Esophagus (tissue), 2 donors: ENCODE data around the gene ZNF557. TPM values are rescaled to one million over a fixed set of nuclear protein-coding genes. Genes with fewer than 3 reads are reported as not detected.

Experiments used
- H3K27ac ChIP-seq, 2 donors: one replicate each; pipeline ENCODE4 v1.5.1; 2013; ENCODE audit warnings: low read depth in 2 of 2, mild to moderate bottlenecking in 2 of 2, inconsistent platforms in 1 of 2, low read length in 1 of 2, moderate library complexity in 1 of 2
- H3K27me3 ChIP-seq, 2 donors: one replicate each; pipeline ENCODE4 v1.6.1; 2013; ENCODE audit warnings: low read length in 2 of 2, control low read depth in 1 of 2, mild to moderate bottlenecking in 1 of 2; ENCODE audit not compliant: insufficient read depth in 2 of 2, control insufficient read depth in 1 of 2
- H3K36me3 ChIP-seq, 2 donors: one replicate each; pipeline ENCODE4 v1.6.1; 2013; ENCODE audit warnings: low read length in 1 of 2; ENCODE audit not compliant: control insufficient read depth in 2 of 2, insufficient read depth in 2 of 2
- H3K4me1 ChIP-seq, 2 donors: one replicate each; pipeline ENCODE4 v1.6.1; 2013; ENCODE audit warnings: low read length in 1 of 2; ENCODE audit not compliant: control insufficient read depth in 2 of 2, insufficient read depth in 2 of 2
- H3K4me3 ChIP-seq, 2 donors: one replicate each; pipeline ENCODE4 v1.5.1; 2013; ENCODE audit warnings: low read length in 2 of 2, mild to moderate bottlenecking in 2 of 2, low read depth in 1 of 2, moderate library complexity in 1 of 2
- H3K9me3 ChIP-seq, 2 donors: one replicate each; pipeline ENCODE4 v1.6.1; 2013; ENCODE audit warnings: mild to moderate bottlenecking in 2 of 2, low read depth in 1 of 2, low read length in 1 of 2, moderate library complexity in 1 of 2; ENCODE audit not compliant: control insufficient read depth in 2 of 2, insufficient read depth in 1 of 2
- WGBS, 2 donors: extraction: QIAGEN DNeasy Blood & Tissue Kit; methylation state at CpG; one replicate each; pipeline ENCODE4 v1.1.7; 2013; 5-methylcytosine and 5-hydroxymethylcytosine counted together
- polyA plus RNA-seq, 2 donors: library from polyadenylated mRNA; stranded (reverse); fragments of 200-250 nt; gene quantifications; one replicate each; pipeline ENCODE4 v1.2.3, GENCODE V29; 2013
- donor health status: healthy with polysubstance abuse.
- donor health status: Bipolar disorder and iron deficiency.

The ZNF557 gene
- polyA plus RNA-seq, 2 donors, result 1.7 to 2.4 TPM

DNA sequence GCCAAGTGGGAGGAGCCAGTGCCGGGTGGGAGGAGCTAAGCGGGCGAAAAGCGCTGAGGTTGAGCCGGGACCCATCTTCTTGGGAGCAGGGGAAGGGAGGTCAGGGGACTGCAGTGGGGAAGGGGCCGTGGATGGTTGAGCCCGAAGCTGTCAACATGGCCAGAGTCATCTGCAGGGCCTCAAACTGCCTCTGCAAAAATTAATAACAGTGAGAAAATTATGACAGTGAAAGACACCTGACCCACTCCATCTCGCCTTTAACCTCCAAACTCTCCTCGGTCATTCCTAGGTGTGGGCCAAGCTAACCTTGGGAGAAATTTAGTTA is 30.1 kb downstream of the ZNF557 start:
- WGBS, 2 donors, result 15% methylated on average over 9 of the region's 9 CpGs
- Histone ChIP-seq H3K4me1 (no peaks in the 10 kb centered on the region), H3K36me3 (no peaks in the 10 kb centered on the region), H3K27ac (peak overlapping the region; percentile 93 to 98), H3K4me3 (peak overlapping the region; percentile 63 to 69), H3K27me3 (no peaks in the 10 kb centered on the region), H3K9me3 (peaks cover 0 to 3% of the 10 kb centered on the region in 2 donors)

DNA sequence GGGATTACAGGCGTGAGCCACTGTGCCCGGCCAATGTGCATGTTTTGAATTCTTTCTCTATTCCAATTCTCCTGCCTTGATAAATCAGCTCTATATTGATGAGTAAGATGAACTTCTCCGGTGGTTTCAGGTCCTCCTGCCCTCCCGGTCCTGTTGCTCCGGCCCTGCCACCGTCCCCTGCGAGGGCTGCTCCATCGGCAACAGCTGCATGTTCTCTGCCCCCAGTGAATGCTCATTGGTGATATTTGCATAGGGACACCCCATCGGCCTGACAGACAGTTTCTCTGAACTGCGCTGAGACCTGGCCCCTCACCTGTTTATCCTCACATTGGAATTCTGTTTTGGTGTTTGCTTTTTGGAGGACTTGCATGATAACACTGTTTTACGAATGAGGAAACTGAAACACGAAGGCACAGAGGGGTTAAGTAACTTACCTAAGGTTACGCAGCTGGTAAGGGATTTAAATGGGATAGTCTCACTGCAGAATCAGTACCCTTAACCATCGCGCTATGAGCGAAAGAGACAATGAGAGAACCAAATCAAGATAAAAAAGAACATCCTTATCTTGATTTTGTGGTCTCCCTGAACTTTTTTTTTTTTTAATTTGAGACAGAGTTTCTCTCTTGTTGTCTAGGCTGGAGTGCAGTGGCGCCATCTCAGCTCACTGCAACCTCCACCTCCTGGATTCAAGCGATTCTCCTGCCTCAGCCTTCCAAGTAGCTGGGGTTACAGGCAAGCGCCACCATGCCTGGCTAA is 32.2 kb downstream of the ZNF557 start:
- H3K27me3 ChIP-seq, result no peaks in the 10 kb centered on the region
- no peaks in the 10 kb centered on the region for H3K36me3 ChIP-seq
- peaks cover 0 to 3% of the 10 kb centered on the region in 2 donors for H3K9me3 ChIP-seq
- no peak overlapping the region for H3K4me3 ChIP-seq
- no peaks in the 10 kb centered on the region for H3K4me1 ChIP-seq
- 48 to 49% methylated on average over 19 of the region's 19 CpGs for WGBS, 2 donors
- no peak overlapping the region for H3K27ac ChIP-seq

DNA sequence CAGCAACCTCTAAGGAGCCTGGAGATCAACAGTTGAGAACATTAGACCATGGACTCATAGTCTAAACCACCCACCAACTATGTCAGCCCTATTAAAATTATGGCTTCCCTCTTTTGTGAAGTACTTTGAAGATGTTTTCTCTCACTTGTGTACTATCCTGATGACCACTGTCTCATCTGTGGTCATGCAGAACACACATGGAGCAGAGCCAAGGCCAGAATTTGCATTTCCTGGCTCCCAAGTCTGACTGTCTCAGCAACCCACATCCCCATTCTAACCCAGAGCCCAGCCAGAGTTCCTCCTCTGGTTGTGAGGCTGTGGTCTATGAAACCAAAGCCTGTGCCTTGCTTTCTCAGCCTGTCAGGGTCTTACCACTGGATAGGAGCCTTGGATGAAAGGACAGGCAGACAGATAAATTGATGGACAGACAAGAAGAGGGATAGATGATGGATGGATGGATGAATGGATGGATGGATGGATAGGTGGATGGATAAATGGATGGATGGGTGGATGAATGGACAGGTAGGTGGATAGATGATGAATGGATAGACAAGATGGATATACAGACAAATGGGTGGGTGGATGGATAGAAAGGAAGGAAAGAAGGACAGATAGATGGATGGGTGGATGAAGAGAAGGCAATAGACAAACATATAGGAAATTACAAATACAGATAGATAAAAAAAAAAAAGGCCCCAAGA is 35.4 kb downstream of the ZNF557 start:
- H3K9me3 ChIP-seq, result peaks cover 0 to 3% of the 10 kb centered on the region in 2 donors
- no peak overlapping the region for H3K4me3 ChIP-seq
- H3K4me1 ChIP-seq, result no peaks in the 10 kb centered on the region
- no peaks in the 10 kb centered on the region for H3K36me3 ChIP-seq
- H3K27ac ChIP-seq, result no peak overlapping the region
- H3K27me3 ChIP-seq, result no peaks in the 10 kb centered on the region

DNA sequence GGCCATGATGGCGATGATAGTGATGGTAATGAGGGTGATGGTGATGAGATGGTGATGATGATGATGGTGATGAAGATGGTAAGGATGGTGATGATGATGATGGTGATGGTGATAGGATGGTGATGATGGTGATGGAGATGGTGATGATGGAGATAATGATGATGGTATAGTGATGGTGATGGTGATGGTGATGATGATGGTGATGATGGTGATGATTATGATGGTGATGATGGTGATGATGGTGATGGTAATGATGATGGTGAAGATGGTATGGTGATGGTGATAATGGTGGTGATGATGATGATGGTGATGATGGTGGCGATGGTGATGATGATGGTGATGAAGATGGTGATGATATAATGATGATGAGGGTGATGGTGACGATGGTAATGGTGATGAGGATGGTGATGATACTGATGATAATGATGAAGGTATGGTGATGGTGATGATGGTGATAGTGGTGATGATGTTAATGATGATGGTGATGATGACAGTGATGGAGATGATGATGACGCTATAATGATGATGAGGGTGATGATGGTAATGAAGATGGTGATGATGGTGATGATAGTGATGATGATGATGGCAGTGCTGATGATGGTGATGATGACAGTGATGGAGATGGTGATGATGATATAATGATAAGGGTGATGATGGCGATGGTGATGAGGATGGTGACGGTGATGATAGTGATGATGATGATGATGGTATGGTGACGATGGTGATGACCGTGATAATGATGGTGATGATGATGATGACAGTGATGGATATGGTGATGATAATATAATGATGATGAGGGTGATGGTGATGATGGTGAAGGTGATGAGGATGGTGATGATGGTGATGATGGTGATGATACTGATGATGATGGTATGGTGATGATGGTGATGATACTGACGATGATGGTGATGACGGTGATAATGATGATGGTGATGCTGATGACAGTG is 37.5 kb downstream of the ZNF557 start:
- Histone ChIP-seq H3K27ac (no peak overlapping the region), H3K36me3 (no peaks in the 10 kb centered on the region), H3K4me3 (no peak overlapping the region), H3K9me3 (peaks cover 0 to 3% of the 10 kb centered on the region in 2 donors), H3K4me1 (no peaks in the 10 kb centered on the region), H3K27me3 (no peaks in the 10 kb centered on the region)
- WGBS, 2 donors, result 84 to 85% methylated on average over 10 of the region's 10 CpGs

DNA sequence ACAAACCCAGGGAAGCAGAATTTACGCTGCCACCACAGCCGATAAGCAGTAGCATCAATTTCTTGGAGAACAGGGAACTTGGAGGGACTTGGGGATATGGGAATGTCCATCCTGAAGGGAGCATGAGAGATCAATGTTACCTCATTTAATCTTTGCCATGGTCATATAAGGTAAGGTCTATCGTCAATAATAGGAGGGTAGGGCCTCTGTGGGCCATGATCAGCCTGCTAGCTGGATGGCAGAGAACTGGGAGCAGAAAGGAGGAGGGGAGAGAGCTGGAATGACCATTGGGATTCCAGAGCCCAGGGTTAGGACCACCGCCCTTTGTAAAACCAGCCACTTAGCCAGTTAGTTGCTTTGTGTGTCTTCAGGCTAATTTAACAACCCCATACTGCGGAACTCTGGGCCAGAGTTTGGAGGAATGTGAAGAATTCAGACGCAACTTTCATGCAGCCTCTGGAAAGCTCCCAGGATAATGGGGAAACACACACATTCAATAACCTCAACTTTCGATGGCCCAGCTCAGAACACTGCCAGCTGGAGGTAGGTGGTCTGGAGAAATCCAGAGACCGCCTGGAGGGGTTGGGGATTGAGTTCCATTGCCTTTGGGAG is 40.3 kb downstream of the ZNF557 start:
- no peaks in the 10 kb centered on the region for H3K36me3 ChIP-seq
- H3K27me3 ChIP-seq, result no peaks in the 10 kb centered on the region
- peaks cover 2 to 3% of the 10 kb centered on the region in 2 donors for H3K9me3 ChIP-seq
- no peak overlapping the region for H3K4me3 ChIP-seq
- no peaks in the 10 kb centered on the region for H3K4me1 ChIP-seq
- 59 to 60% methylated on average over 8 of the region's 8 CpGs for WGBS, 2 donors
- H3K27ac ChIP-seq, result no peak overlapping the region

DNA sequence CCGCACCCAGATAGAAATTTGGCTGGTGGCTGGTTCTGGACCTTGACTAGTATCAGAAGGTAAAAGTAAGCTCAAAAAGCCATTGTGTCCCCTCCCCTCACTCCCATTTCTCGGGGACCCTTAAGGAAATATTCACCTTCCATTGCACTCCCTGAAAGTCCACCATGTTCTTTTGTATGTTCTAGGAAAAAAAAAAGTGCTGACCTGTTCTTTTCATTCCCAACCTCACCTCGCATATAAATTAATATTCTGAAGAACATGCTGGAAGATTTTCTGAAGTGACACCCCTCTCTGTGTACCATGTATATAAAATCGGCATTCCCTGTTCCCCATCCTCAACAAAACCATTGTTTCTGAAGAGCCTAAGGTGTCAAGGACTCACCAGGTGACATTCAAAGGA is 43.2 kb downstream of the ZNF557 start:
- H3K9me3 ChIP-seq, result peaks cover 2 to 3% of the 10 kb centered on the region in 2 donors
- H3K36me3 ChIP-seq, result peaks cover 2 to 7% of the 10 kb centered on the region in 2 donors
- WGBS, 2 donors, result 81 to 86% methylated on average over 4 of the region's 4 CpGs
- H3K4me1 ChIP-seq, result no peaks in the 10 kb centered on the region
- no peaks in the 10 kb centered on the region for H3K27me3 ChIP-seq
- H3K4me3 ChIP-seq, result no peak overlapping the region
- no peak overlapping the region for H3K27ac ChIP-seq

DNA sequence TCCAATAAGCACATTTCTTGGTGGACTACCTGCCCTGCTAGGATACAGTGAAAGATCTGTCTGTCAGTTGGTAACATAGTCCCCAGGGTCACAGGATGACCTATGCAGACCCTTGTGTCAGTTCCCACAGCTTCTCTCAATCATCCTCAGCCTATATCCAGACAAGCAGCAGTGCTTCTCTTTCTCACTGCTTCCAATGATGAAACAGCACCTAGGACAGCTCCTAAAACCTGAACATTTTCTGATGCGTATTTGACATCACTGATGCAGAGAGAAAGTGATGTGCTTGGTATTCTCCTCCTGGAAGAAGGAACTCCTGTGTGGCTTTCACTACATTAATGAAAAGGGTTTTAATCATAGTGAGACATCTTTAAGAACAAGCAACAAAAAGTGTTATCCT is 43.7 kb downstream of the ZNF557 start:
- H3K27ac ChIP-seq, result no peak overlapping the region
- no peaks in the 10 kb centered on the region for H3K4me1 ChIP-seq
- H3K27me3 ChIP-seq, result no peaks in the 10 kb centered on the region
- WGBS, 2 donors, result 94 to 97% methylated on average over 1 of the region's 1 CpG
- peaks cover 2% of the 10 kb centered on the region in 2 donors for H3K9me3 ChIP-seq
- H3K36me3 ChIP-seq, result peaks cover 2 to 7% of the 10 kb centered on the region in 2 donors
- no peak overlapping the region for H3K4me3 ChIP-seq

DNA sequence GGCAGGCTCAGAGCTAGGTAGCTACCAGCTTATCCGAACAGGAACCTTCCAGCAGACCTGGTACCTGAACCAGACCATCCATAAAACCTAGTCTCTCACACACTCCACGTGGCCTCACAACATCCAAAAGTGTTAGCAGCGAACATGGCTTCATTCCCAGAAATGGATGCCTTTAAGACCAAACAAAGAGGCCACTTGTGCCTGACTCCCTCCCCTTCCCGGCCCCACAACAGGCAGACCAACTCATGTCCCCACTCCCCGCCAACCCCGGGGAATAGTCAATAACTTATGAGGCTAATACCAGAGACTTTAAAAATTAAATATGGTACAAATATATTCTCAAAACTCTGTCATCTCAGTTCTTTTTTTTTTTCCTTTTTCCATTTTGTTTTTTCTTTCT is 46.2 kb downstream of the ZNF557 start:
- Histone ChIP-seq H3K36me3 (peaks cover 7 to 10% of the 10 kb centered on the region in 2 donors), H3K9me3 (peaks cover 0 to 2% of the 10 kb centered on the region in 2 donors)
- 78 to 81% methylated on average over 6 of the region's 6 CpGs for WGBS, 2 donors

DNA sequence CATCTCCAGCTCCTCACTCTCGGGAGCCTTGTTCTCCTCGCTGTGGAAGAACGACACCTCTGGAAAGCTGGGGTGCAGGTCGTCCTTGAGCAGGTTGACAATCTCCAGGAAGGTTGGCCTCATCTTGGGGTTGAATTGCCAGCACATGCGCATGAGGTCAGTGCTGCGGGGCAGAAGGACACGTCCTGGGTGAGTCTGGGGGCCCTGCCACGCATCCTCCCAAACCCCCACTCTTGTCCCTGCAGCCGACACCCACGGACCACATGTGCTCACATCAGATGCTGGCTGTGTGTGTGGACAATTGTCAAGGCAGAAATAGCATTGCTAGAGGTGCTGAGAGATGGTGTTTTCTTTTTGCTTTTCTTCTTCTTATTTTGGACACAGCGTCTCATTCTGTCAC is 47.7 kb downstream of the ZNF557 start:
- Histone ChIP-seq H3K27ac (no peak overlapping the region), H3K9me3 (peaks cover 0 to 2% of the 10 kb centered on the region in 2 donors), H3K27me3 (no peaks in the 10 kb centered on the region), H3K4me1 (no peaks in the 10 kb centered on the region), H3K4me3 (no peak overlapping the region), H3K36me3 (peaks cover 7 to 10% of the 10 kb centered on the region in 2 donors)
- WGBS, 2 donors, result 86 to 92% methylated on average over 11 of the region's 11 CpGs

More for the DNA sequence above, 46.2 kb downstream of the ZNF557 start:
- no peaks in the 10 kb centered on the region for H3K4me1 ChIP-seq
- H3K4me3 ChIP-seq, result no peak overlapping the region
- H3K27ac ChIP-seq, result no peak overlapping the region
- no peaks in the 10 kb centered on the region for H3K27me3 ChIP-seq
